ENCODE results near the gene MLH3. TPM values are rescaled to one million over a fixed set of nuclear protein-coding genes. Genes with fewer than 3 reads are reported as not detected.

The MLH3 gene
- polyA plus RNA-seq, 3 donors: 3.4 to 6.3 (median 5.1) TPM

DNA sequence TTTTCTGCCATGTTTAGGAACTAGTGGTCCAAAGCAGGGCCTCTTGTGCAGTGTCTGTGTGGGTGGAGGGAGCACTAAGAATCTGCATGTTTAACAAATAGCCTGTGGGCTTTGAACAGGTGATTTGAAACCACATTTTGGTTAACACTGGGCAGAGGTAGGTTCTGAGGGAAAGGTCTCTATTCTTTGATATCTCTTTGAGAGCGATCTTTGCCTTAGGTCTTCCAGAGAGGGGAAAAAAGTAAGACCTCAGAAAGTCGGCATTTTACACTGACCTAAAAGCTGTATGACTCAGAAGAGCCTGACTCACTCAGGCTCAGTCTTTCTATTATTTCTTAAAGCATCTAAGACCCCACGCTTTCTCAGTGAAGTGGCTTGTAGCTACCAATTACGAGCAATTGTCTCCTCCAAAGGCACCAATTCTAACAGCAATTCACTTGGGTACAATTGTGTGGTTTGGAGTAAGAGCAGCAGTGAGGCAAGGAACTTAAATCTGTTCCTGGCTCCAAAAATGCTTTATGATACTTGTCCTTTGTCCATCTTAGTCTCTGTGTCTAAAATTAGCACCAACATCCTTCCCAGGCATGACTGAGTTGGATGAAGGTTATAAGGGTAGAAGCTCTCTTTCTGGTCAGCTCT is 39.8 kb downstream of the MLH3 start:
- Mint-ChIP-seq H3K9me3 (no peaks in the 10 kb centered on the region), H3K36me3 (peaks cover 78 to 81% of the 10 kb centered on the region in 2 donors), H3K4me1 (peaks cover 3% of the 10 kb centered on the region), H3K27me3 (ENCODE audit: low read depth in 3 of 3) (no peaks in the 10 kb centered on the region), H3K4me3 (no peak overlapping the region), H3K27ac (peak overlapping the region in 2 of 7 donors; percentile 47 to 67)
- no peaks in the 10 kb centered on the region for H3K79me2 ChIP-seq (ENCODE audit: insufficient read depth, low read length)
- H3K27ac ChIP-seq (ENCODE audit: low read depth in 1 of 2, low read length in 2 of 2): no peak overlapping the region
- no peaks in the 10 kb centered on the region for H3K9me3 ChIP-seq (replicated peaks in 1 of 2; ENCODE audit: control insufficient read depth in 1 of 2, insufficient read depth in 1 of 2, low read length in 2 of 2)
- H3K4me2 ChIP-seq (replicated peaks; ENCODE audit: extremely low read depth, low read length, poor library complexity, severe bottlenecking): no peak overlapping the region
- H3K27me3 ChIP-seq (ENCODE audit: control insufficient read depth in 2 of 2, insufficient read depth in 2 of 2, low read length in 2 of 2): no peaks in the 10 kb centered on the region
- no peak overlapping the region for H3K9ac ChIP-seq (ENCODE audit: insufficient read depth, low read length, poor library complexity, severe bottlenecking)
- H2AFZ ChIP-seq (ENCODE audit: insufficient read depth, low read depth, low read length, poor library complexity, severe bottlenecking): no peak overlapping the region
- intact Hi-C loops (cut with micrococcal nuclease): no loop called here
- no peaks in the 10 kb centered on the region for H4K20me1 ChIP-seq (ENCODE audit: insufficient read depth, low read length)
- H3K36me3 ChIP-seq (replicated peaks in 1 of 2; ENCODE audit: control insufficient read depth in 1 of 2, insufficient read depth in 2 of 2, low read length in 2 of 2): peaks cover 76 to 100% of the 10 kb centered on the region in 2 donors
- WGBS (ENCODE audit: insufficient coverage): 90% methylated on average over 2 of the region's 4 CpGs
- no peak for DNase-seq
- H3K4me3 ChIP-seq (replicated peaks in 1 of 3; ENCODE audit: low read depth in 2 of 3, low read length in 3 of 3): no peak overlapping the region
- no peaks in the 10 kb centered on the region for H3K4me1 ChIP-seq (ENCODE audit: control insufficient read depth in 1 of 2, insufficient read depth in 2 of 2, low read length in 2 of 2)
- TF ChIP-seq, protein P1, sequence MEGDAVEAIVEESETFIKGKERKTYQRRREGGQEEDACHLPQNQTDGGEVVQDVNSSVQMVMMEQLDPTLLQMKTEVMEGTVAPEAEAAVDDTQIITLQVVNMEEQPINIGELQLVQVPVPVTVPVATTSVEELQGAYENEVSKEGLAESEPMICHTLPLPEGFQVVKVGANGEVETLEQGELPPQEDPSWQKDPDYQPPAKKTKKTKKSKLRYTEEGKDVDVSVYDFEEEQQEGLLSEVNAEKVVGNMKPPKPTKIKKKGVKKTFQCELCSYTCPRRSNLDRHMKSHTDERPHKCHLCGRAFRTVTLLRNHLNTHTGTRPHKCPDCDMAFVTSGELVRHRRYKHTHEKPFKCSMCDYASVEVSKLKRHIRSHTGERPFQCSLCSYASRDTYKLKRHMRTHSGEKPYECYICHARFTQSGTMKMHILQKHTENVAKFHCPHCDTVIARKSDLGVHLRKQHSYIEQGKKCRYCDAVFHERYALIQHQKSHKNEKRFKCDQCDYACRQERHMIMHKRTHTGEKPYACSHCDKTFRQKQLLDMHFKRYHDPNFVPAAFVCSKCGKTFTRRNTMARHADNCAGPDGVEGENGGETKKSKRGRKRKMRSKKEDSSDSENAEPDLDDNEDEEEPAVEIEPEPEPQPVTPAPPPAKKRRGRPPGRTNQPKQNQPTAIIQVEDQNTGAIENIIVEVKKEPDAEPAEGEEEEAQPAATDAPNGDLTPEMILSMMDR (IDR thresholded peaks at IDR 0.05): no peak

DNA sequence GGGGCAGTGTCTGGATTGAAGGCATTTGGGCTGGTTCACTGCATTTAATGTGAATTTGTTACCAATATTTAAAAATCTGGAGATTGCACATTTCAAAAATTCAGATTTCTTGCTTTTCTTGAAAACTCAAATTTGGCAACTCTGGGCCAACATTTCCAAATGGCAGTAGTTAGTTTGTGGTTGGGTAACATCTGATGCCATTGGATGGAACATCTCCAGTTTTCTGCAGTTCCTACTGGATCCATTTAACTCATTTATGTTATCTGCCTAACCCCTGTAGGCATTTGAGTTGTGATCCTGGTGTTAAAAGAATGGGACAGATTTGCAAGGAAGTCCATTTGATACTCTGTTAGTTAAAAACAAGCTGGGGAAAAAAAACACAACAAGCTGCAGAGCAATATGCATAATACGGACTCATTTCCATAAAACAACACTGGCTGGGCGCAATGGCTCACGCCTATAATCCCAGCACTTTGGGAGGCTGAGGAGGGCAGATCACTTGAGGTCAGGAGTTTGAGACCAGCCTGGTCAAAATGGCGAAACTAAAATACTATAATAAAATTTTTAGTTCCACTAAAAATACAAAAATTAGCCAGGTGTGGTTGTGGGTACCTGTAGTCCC is 40.7 kb downstream of the MLH3 start:
- Histone ChIP-seq H3K4me2 (replicated peaks; ENCODE audit: extremely low read depth, low read length, poor library complexity, severe bottlenecking) (no peak overlapping the region), H3K9ac (ENCODE audit: insufficient read depth, low read length, poor library complexity, severe bottlenecking) (no peak overlapping the region), H3K27me3 (ENCODE audit: control insufficient read depth in 2 of 2, insufficient read depth in 2 of 2, low read length in 2 of 2) (no peaks in the 10 kb centered on the region), H3K36me3 (replicated peaks in 1 of 2; ENCODE audit: control insufficient read depth in 1 of 2, insufficient read depth in 2 of 2, low read length in 2 of 2) (peaks cover 76 to 100% of the 10 kb centered on the region in 2 donors), H3K9me3 (replicated peaks in 1 of 2; ENCODE audit: control insufficient read depth in 1 of 2, insufficient read depth in 1 of 2, low read length in 2 of 2) (no peaks in the 10 kb centered on the region), H3K79me2 (ENCODE audit: insufficient read depth, low read length) (no peaks in the 10 kb centered on the region), H3K27ac (ENCODE audit: low read depth in 1 of 2, low read length in 2 of 2) (no peak overlapping the region), H3K4me3 (replicated peaks in 1 of 3; ENCODE audit: low read depth in 2 of 3, low read length in 3 of 3) (no peak overlapping the region), H3K4me1 (ENCODE audit: control insufficient read depth in 1 of 2, insufficient read depth in 2 of 2, low read length in 2 of 2) (no peaks in the 10 kb centered on the region), H2AFZ (ENCODE audit: insufficient read depth, low read depth, low read length, poor library complexity, severe bottlenecking) (no peak overlapping the region), H4K20me1 (ENCODE audit: insufficient read depth, low read length) (no peaks in the 10 kb centered on the region)
- Mint-ChIP-seq H3K27ac (no peak overlapping the region), H3K36me3 (peaks cover 78 to 82% of the 10 kb centered on the region in 2 donors), H3K9me3 (no peaks in the 10 kb centered on the region), H3K4me1 (peaks cover 3% of the 10 kb centered on the region), H3K27me3 (ENCODE audit: low read depth in 3 of 3) (no peaks in the 10 kb centered on the region), H3K4me3 (no peak overlapping the region)
- no peak for DNase-seq
- no CpG with 5 or more reads among the region's 4 CpGs for WGBS (ENCODE audit: insufficient coverage)
- TF ChIP-seq, protein P1 (IDR thresholded peaks at IDR 0.05): no peak
- intact Hi-C loops (cut with micrococcal nuclease): no loop called here

Data from CD14-positive monocyte (primary cell).